ENCODE data around the gene PDLIM4. TPM values are rescaled to one million over a fixed set of nuclear protein-coding genes. Genes with fewer than 3 reads are reported as not detected.

The PDLIM4 gene
- total RNA-seq, 1 experiment from 2014 or later, result 94.1 TPM

DNA sequence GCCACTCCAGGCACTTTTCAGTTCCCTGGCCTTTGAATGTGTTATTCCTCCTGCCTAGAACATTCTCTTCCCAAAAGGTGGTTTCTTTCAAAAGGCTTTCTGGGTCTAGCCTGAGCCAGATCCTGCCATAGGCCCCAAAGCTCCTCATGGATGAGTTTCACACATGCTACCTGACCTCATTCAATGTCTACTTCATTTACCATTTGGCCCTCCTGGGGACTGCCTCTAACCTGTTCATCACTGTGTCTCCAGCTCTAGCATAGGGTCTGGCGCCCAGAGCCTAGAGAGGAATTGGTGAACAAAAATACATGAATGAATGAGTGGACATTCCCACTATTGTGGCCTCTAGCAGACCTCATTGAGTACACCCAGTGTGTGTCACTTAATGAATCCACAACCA is 24.4 kb upstream of the PDLIM4 start:
- Histone ChIP-seq H3K36me3 (no peaks in the 10 kb centered on the region), H3K27me3 (replicated peaks) (no peaks in the 10 kb centered on the region)
- DNase-seq (ENCODE audit: low read depth in 1 of 2, low spot score in 2 of 2), result no peak

DNA sequence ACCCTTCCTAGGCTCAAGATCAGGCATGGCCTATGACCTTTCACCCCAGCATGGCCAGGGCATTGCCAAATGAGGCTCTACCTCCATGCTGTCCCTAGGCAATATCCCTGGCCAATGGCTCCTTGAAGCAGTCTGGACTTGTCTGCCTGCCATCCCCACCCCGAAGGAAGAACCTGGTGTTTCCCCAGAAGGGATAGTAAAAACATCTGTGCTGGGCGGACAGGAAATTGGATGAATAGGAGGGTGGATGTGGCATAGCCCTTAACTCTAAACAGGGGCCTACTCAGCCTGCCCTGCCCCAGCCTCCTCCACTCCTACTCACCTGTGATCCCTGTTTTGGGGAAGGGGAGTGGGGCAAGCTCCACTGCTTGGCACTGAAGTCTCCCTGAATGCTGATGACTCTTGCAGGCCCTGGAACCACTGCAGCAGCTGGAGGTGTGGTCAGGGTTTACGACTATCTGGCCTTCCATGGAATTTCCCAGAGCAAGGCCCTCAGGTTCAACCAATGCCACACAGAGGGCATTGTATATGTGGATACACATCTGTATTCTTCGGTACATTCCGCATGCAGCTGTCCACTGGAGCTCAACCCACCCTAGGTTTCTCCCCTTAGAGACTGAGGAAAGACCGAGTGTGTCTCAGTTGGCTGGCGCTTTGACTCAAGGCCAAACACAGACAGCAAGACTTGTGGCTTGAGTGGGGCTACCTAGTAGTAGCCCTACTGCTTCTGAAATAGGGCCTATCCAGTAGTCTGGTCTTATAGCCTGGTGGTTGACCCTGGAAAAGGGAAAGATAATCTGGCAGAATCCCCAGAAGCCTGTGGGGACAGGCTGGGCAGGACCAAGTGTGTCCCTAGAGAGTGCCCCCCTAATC is 23.4 kb upstream of the PDLIM4 start:
- Histone ChIP-seq H3K27ac (no peak overlapping the region), H3K9me3 (replicated peaks) (no peaks in the 10 kb centered on the region), H3K36me3 (no peaks in the 10 kb centered on the region), H3K27me3 (replicated peaks) (no peaks in the 10 kb centered on the region), H3K4me1 (replicated peaks) (no peaks in the 10 kb centered on the region), H3K4me3 (no peak overlapping the region)
- no peak for DNase-seq (ENCODE audit: low read depth in 1 of 2, low spot score in 2 of 2)

More for the DNA sequence above, 24.4 kb upstream of the PDLIM4 start:
- Histone ChIP-seq H3K9me3 (replicated peaks) (no peaks in the 10 kb centered on the region), H3K27ac (no peak overlapping the region), H3K4me3 (no peak overlapping the region), H3K4me1 (replicated peaks) (peaks cover 2% of the 10 kb centered on the region)

DNA sequence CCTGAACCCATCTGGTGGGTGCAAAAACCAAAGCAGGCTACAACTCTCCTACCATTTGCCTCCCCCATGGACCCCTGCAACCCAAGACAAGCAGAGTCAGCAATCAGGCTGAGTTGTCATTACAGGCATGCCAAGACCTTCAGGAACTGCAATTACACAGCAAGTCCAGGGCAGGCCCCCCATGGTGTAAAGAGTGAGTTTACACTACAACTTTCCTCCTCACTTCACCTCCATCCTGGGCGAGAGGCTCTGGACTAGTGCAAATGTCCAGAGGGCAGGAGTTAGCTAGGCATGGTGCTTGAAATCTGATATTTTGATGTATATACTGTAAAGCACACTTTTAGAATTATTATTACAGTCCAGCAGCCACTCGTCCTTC is 22.8 kb upstream of the PDLIM4 start:
- H3K4me3 ChIP-seq, result no peak overlapping the region
- no peak for DNase-seq (ENCODE audit: low read depth in 1 of 2, low spot score in 2 of 2)
- no peaks in the 10 kb centered on the region for H3K4me1 ChIP-seq (replicated peaks)
- H3K27ac ChIP-seq, result no peak overlapping the region
- H3K36me3 ChIP-seq, result no peaks in the 10 kb centered on the region
- H3K27me3 ChIP-seq (replicated peaks), result no peaks in the 10 kb centered on the region
- no peaks in the 10 kb centered on the region for H3K9me3 ChIP-seq (replicated peaks)

DNA sequence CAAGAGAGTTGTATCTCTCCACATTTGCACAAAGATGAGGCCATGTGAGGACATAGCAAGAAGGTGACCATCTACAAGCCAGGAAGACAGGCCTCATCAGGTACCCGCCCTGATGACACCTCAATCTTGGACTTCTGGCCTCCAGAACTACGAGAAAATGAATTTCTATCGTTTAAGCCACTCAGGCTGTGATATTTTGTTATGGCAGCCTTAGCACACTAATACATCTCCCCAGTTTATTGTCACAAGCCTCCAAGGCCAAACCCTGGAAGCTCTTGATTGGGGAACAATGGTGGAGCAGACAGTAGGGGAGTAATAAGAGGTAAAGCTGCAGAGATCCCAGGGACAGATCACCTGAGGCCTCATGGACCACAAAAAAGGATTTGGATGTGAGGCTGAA is 22.2 kb upstream of the PDLIM4 start:
- H3K27me3 ChIP-seq (replicated peaks), result no peaks in the 10 kb centered on the region
- no peak overlapping the region for H3K27ac ChIP-seq
- no peak for DNase-seq (ENCODE audit: low read depth in 1 of 2, low spot score in 2 of 2)
- H3K4me1 ChIP-seq (replicated peaks), result no peaks in the 10 kb centered on the region
- H3K36me3 ChIP-seq, result no peaks in the 10 kb centered on the region
- H3K4me3 ChIP-seq, result no peak overlapping the region
- no peaks in the 10 kb centered on the region for H3K9me3 ChIP-seq (replicated peaks)

DNA sequence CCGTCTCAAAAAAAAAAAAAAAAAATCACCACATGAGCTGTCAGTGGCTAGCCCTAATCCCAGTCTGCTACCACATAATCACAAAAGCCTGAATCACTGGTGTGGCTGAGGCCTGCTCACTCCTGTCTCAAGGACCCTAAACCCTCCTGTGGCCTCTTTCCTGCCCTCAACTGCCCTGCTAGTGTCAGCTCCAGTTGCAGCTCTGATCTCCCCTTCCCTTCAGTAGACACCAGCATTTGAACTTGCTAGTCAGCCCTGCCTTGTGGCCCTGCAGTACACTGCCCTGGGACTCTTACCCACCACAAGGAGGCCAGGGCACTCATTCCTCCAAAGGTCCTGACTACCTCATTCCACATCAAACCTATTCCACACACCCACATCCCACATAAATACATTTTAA is 20.4 kb upstream of the PDLIM4 start:
- Histone ChIP-seq H3K36me3 (no peaks in the 10 kb centered on the region), H3K27ac (no peak overlapping the region), H3K4me3 (no peak overlapping the region), H3K9me3 (replicated peaks) (no peaks in the 10 kb centered on the region), H3K4me1 (replicated peaks) (no peaks in the 10 kb centered on the region), H3K27me3 (replicated peaks) (no peaks in the 10 kb centered on the region)
- no peak for DNase-seq (ENCODE audit: low read depth in 1 of 2, low spot score in 2 of 2)

DNA sequence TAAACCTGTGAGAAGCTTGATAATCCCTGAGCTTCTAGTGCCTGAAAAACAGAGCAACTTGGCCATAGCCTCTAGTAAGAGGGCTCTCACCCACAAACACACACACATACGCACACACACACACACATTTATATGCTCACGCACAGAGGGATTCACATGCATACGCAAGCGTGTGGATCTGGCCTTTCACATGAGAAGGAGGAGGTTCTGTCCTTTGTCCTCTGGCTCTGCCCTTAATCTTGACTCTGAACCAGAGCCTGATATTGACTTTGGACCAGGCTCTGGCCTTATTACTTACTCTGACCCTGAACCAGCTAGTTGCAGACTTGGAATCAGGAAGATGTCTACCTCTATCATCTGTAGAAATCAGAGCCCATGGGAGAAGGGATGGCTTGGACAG is 19.8 kb upstream of the PDLIM4 start:
- no peaks in the 10 kb centered on the region for H3K9me3 ChIP-seq (replicated peaks)
- H3K4me3 ChIP-seq, result no peak overlapping the region
- no peak for DNase-seq (ENCODE audit: low read depth in 1 of 2, low spot score in 2 of 2)
- H3K27ac ChIP-seq, result no peak overlapping the region
- no peaks in the 10 kb centered on the region for H3K36me3 ChIP-seq
- H3K4me1 ChIP-seq (replicated peaks), result no peaks in the 10 kb centered on the region
- H3K27me3 ChIP-seq (replicated peaks), result no peaks in the 10 kb centered on the region

DNA sequence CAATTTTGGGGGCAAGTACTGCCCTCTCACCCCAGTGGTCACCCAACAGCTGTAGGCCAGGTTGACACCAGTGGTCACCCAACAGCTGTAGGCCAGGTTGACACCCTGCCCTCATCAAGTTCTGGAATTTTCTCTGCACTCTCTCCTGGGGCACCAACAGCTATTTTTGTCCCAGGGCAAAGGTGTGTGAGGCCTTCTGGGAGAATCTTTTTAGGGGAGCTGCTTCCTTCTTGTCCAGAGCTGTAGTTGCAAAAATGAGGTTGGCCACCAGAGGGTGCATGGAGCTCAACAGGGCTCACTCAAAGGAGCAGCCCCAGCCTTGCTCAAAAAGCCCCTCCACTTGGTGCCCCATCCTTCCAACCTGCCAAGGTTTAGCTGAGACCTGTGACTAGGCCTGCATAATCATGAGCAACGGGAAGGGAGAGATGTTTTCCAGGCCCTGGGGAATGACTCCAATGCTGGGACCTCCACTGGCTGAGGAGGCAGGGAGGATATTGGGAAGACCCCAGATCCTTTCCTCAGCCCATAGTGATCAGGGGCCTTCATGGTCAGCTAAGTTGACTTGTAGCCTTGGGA is 19.2 kb upstream of the PDLIM4 start:
- H3K27ac ChIP-seq, result no peak overlapping the region
- DNase-seq (ENCODE audit: low read depth in 1 of 2, low spot score in 2 of 2), result peak; percentile 69 to 87
- no peaks in the 10 kb centered on the region for H3K36me3 ChIP-seq
- H3K4me1 ChIP-seq (replicated peaks), result no peaks in the 10 kb centered on the region
- H3K4me3 ChIP-seq, result no peak overlapping the region
- H3K27me3 ChIP-seq (replicated peaks), result no peaks in the 10 kb centered on the region
- no peaks in the 10 kb centered on the region for H3K9me3 ChIP-seq (replicated peaks)

DNA sequence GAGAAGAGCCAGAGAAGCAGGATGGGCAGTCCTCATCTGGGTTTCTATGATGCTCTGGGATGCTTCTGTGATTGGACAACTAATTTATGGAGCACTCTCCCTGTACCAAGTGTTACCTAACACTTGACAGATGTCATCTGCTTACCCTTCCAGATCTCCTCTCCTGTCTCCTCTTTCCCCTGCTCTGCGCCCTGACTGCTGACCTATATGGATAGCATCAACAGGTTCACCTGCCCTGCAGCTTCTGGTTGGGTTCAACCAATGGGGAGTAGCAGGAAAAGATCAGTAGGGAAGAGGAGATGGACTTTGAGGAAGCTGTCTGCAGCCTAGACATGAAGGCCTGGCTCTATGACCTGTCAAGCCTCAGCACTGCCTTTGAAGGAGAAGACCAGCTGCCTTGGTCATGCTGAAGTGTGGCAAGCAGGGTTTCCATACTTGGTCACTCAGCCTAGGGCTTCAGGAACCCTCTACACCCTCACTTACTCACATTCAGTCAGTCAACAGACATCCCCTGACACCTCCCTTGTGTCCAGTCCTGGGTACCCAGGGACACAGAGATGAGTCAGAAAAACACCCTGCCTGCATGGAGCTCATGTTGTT is 18.5 kb upstream of the PDLIM4 start:
- H3K4me3 ChIP-seq, result no peak overlapping the region
- no peaks in the 10 kb centered on the region for H3K27me3 ChIP-seq (replicated peaks)

DNA sequence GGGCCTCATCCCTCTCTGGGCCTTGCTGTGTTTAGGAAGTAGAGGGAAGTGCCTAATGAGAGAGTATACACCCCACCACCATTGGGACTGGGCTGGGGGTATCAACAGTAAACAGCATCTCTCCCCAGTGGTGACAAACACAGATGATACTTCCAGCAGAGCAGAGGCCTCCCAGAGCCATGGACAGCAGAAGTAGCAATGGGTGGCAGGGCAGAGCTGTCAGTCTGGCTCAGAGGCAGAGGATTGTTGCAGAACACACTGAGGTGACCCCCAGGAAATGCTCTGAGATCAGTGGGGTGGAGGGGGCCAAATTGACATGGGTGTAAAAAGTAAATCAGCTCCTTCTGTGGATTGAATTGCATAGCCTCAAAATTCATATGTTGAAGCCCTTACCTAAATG is 17.7 kb upstream of the PDLIM4 start:
- no peaks in the 10 kb centered on the region for H3K9me3 ChIP-seq (replicated peaks)
- H3K4me3 ChIP-seq, result no peak overlapping the region
- no peak overlapping the region for H3K27ac ChIP-seq
- H3K36me3 ChIP-seq, result no peaks in the 10 kb centered on the region
- H3K4me1 ChIP-seq (replicated peaks), result no peaks in the 10 kb centered on the region
- DNase-seq (ENCODE audit: low read depth in 1 of 2, low spot score in 2 of 2), result no peak
- no peaks in the 10 kb centered on the region for H3K27me3 ChIP-seq (replicated peaks)

More for the DNA sequence above, 18.5 kb upstream of the PDLIM4 start:
- H3K27ac ChIP-seq, result no peak overlapping the region
- no peaks in the 10 kb centered on the region for H3K36me3 ChIP-seq
- no peaks in the 10 kb centered on the region for H3K9me3 ChIP-seq (replicated peaks)
- DNase-seq (ENCODE audit: low read depth in 1 of 2, low spot score in 2 of 2), result no peak
- H3K4me1 ChIP-seq (replicated peaks), result no peaks in the 10 kb centered on the region

DNA sequence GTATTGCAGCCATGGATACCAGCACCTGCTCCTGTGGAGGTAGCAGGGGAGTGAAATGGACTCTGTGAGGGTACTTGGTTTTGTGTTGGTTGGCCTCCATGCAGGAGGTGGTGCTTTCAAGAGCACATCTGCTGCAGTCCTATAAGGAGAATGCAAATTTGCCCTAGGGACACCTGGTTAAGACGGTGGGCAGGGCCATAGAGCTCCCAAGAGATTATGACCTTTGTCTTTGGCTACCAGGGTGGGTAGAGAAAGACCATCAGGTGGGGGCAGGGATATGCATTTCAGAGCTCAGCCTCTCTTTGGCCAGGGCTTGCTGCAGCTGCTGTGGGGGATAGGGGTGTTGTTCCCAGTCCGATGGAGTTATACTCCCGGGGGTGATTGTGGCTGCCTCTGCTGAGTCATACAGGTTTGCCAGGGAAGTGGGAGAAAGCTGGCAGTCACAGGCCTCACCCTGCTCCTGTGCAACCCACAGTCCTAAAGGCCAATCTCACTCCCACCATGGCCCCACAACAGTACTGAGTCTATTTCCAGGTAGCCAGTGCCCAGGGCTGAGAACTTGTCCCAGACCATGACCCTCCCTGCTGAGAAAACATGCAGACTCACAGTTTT is 14.0 kb upstream of the PDLIM4 start:
- DNase-seq (ENCODE audit: low read depth in 1 of 2, low spot score in 2 of 2), result peak in 1 of 2 experiments; percentile 39
- no peaks in the 10 kb centered on the region for H3K27me3 ChIP-seq (replicated peaks)
- no peak overlapping the region for H3K4me3 ChIP-seq
- no peaks in the 10 kb centered on the region for H3K36me3 ChIP-seq
- no peak overlapping the region for H3K27ac ChIP-seq
- no peaks in the 10 kb centered on the region for H3K9me3 ChIP-seq (replicated peaks)
- no peaks in the 10 kb centered on the region for H3K4me1 ChIP-seq (replicated peaks)

DNA sequence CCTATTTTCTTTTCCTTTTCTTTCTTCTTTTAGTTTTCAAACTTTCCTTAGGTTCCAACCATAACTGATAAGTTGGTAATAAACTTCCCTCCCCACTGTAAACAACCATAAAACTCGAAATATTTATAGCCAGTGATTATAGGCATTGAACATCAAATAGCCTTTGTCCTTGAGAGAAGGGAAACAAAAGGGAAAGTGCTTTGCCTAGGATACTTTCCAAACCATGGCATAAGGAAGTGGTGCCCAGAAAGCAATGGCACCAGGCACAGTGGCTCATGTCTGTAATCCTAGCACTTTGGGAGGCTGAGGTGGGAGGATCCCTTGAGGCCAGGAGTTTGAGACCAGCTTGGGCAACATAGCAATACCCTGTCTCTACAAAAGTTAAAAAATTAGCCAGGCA is 11.9 kb upstream of the PDLIM4 start:
- H3K4me3 ChIP-seq, result no peak overlapping the region
- no peaks in the 10 kb centered on the region for H3K4me1 ChIP-seq (replicated peaks)
- no peaks in the 10 kb centered on the region for H3K36me3 ChIP-seq
- DNase-seq (ENCODE audit: low read depth in 1 of 2, low spot score in 2 of 2), result no peak
- H3K27ac ChIP-seq, result no peak overlapping the region
- no peaks in the 10 kb centered on the region for H3K27me3 ChIP-seq (replicated peaks)
- H3K9me3 ChIP-seq (replicated peaks), result no peaks in the 10 kb centered on the region

DNA sequence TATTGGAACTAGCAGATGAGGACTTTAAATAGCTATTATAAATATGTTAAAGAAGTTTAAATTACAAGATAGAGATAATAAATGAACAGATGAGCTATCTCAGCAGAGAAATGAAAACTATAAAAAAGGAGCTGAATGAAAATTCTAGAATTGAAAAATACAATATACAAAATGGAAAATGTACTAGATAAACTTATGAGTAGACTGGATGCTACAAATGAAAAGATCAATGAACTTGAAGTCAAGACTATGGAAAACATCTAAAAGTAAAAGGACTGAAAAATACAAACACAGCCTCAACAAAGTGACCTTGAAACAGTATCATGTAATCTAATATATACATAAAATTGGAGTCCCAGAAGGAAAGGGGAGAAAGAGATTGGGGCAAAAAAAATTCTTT is 10.7 kb upstream of the PDLIM4 start:
- Histone ChIP-seq H3K36me3 (no peaks in the 10 kb centered on the region), H3K27ac (no peak overlapping the region), H3K4me1 (replicated peaks) (0 out of 2 replicates have a peak, but pooled peaks cover 3% of the 10 kb centered on the region), H3K4me3 (no peak overlapping the region), H3K27me3 (replicated peaks) (no peaks in the 10 kb centered on the region), H3K9me3 (replicated peaks) (no peaks in the 10 kb centered on the region)
- no peak for DNase-seq (ENCODE audit: low read depth in 1 of 2, low spot score in 2 of 2)

DNA sequence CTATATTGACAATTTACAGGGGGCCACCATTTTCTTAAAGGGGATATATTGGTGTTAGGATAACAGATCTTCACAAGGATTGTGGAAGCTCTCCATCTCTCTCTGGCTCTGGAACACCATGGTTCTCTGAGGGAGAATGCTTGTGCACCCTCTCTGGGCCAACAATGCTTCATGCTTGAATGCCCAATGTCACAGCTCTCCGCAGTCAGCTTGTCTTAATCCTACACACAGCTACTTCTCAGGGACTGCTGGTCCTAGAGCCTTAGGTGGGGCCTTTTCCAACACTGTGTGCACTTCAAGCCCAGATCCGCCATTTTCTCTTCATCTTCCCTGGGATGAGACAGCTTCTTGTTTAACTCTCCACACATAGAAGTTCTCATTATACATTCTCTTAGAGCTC is 6.9 kb upstream of the PDLIM4 start:
- no peak overlapping the region for H3K27ac ChIP-seq
- no peaks in the 10 kb centered on the region for H3K9me3 ChIP-seq (replicated peaks)
- peak in 1 of 2 experiments; percentile 35 for DNase-seq (ENCODE audit: low read depth in 1 of 2, low spot score in 2 of 2)
- no peak overlapping the region for H3K4me3 ChIP-seq
- H3K36me3 ChIP-seq, result no peaks in the 10 kb centered on the region
- 0 out of 2 replicates have a peak, but pooled peaks cover 3% of the 10 kb centered on the region for H3K4me1 ChIP-seq (replicated peaks)
- H3K27me3 ChIP-seq (replicated peaks), result no peaks in the 10 kb centered on the region

DNA sequence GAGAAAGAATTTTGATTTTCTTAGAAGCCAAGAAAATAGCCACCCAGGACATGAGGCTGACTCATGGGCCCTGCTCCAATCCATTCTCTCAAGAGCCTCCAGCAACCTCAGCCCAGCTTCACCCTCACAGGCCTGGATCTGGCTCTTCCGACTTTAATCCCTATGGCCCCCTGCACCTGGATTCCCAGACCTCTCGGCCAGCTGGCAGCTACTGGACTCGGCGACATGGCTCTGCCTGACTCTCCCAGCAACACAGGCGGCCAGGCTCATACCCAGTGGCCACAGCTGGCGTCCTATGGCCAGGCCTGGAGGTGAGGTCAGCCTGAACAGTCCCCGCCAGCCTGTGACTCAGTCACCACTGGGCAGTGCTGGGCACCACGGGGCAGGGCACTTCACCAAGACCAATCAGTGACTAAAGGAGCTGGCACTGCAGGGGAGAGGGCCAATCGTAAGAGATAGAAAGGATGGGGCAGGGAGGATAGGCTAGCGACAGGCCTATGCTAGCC is 6.2 kb upstream of the PDLIM4 start:
- Histone ChIP-seq H3K9me3 (replicated peaks) (no peaks in the 10 kb centered on the region), H3K4me1 (replicated peaks) (0 out of 2 replicates have a peak, but pooled peaks cover 3% of the 10 kb centered on the region), H3K4me3 (no peak overlapping the region), H3K36me3 (no peaks in the 10 kb centered on the region), H3K27ac (no peak overlapping the region), H3K27me3 (replicated peaks) (no peaks in the 10 kb centered on the region)
- peak in 1 of 2 experiments; percentile 46 for DNase-seq (ENCODE audit: low read depth in 1 of 2, low spot score in 2 of 2)

Data from SJSA1 (cell line).